Activated naive CD8-positive, alpha-beta T cell (primary cell): ENCODE data around the gene PARVA.

Source experiments
- H3K27ac Mint-ChIP-seq: one replicate; pipeline ENCODE4 v1.8.0; 2021; ENCODE audit warnings: mixed read lengths
- H3K27me3 Mint-ChIP-seq: one replicate; pipeline ENCODE4 v1.8.0; 2021; ENCODE audit warnings: mixed read lengths
- H3K36me3 Mint-ChIP-seq: one replicate; pipeline ENCODE4 v1.8.0; 2021; ENCODE audit warnings: mixed read lengths
- H3K4me1 Mint-ChIP-seq: one replicate; pipeline ENCODE4 v1.8.0; 2021; ENCODE audit warnings: low read depth, mixed read lengths
- H3K4me3 Mint-ChIP-seq: one replicate; pipeline ENCODE4 v1.8.0; 2021; ENCODE audit warnings: mild to moderate bottlenecking, mixed read lengths
- H3K9me3 Mint-ChIP-seq: one replicate; pipeline ENCODE4 v1.8.0; 2021; ENCODE audit warnings: low read depth, mixed read lengths

The PARVA gene

DNA sequence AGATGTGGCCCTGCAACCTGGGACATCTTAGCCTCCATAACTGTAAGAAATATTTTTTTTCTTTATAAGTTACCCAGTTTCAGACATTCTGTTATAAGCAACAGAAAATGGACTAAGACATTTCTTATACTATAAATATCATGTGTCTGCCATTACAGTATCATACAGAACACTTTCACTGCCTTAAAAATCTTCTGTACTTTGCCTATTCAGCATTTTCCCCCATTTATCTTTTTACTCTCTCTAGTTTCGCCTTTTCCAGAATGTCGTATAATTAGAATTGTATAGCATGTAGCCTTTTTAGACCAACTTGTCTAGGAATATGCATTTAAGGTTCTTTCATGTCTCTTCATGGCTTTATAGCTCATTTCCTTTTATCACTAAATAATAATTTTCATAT lies 88.0 kb downstream of the PARVA start:
- Mint-ChIP-seq H3K27ac (no peak overlapping the region), H3K4me3 (no peak overlapping the region), H3K9me3 (peaks cover 3% of the 10 kb centered on the region), H3K4me1 (no peaks in the 10 kb centered on the region), H3K27me3 (peaks cover 2% of the 10 kb centered on the region), H3K36me3 (peaks cover 3% of the 10 kb centered on the region)

- peaks cover 3% of the 10 kb centered on the region for H3K9me3 Mint-ChIP-seq
- H3K27me3 Mint-ChIP-seq, result peaks cover 2% of the 10 kb centered on the region
- H3K36me3 Mint-ChIP-seq, result peaks cover 3% of the 10 kb centered on the region
- no peaks in the 10 kb centered on the region for H3K4me1 Mint-ChIP-seq
- H3K27ac Mint-ChIP-seq, result no peak overlapping the region
- no peak overlapping the region for H3K4me3 Mint-ChIP-seq
These were observed 90.2 kb downstream of the PARVA start for GRCh38 chr11:12467610-12468009.

GRCh38 chr11:12469451-12469850 lies 92.1 kb downstream of the PARVA start:
- Mint-ChIP-seq H3K4me3 (no peak overlapping the region), H3K36me3 (peaks cover 3% of the 10 kb centered on the region), H3K27ac (no peak overlapping the region), H3K4me1 (no peaks in the 10 kb centered on the region), H3K27me3 (no peaks in the 10 kb centered on the region), H3K9me3 (peaks cover 3% of the 10 kb centered on the region)

- no peak overlapping the region for H3K4me3 Mint-ChIP-seq
- H3K4me1 Mint-ChIP-seq, result no peaks in the 10 kb centered on the region
- peaks cover 3% of the 10 kb centered on the region for H3K36me3 Mint-ChIP-seq
- no peaks in the 10 kb centered on the region for H3K27me3 Mint-ChIP-seq
- H3K27ac Mint-ChIP-seq, result no peak overlapping the region
- H3K9me3 Mint-ChIP-seq, result peaks cover 3% of the 10 kb centered on the region
These were observed 92.9 kb downstream of the PARVA start for GRCh38 chr11:12470236-12470635.

- no peak overlapping the region for H3K4me3 Mint-ChIP-seq
- H3K36me3 Mint-ChIP-seq, result no peaks in the 10 kb centered on the region
- H3K27ac Mint-ChIP-seq, result no peak overlapping the region
These were observed 95.1 kb downstream of the PARVA start for GRCh38 chr11:12472401-12473005.

DNA sequence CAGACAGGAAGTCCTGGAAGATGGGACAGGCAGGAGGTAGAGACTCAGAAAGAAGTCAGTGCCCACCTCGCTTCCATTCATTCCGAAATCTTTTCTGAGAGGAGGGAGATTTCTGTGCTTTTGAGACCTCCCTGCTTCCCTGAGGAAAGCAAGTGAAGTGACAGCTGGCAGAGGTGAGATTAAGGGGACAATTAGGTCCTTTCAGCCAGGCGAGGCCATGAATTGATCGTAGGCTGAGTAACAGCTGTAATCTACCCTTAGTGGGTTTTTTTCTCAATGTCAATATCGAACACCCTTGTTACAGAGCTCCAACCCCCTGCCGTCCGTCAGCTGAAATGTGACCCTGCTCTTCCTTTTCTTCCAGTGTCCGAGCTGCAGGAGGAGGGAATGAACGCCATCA lies 96.0 kb downstream of the PARVA start:
- H3K9me3 Mint-ChIP-seq, result no peaks in the 10 kb centered on the region
- no peaks in the 10 kb centered on the region for H3K4me1 Mint-ChIP-seq
- H3K4me3 Mint-ChIP-seq, result no peak overlapping the region
- no peak overlapping the region for H3K27ac Mint-ChIP-seq
- no peaks in the 10 kb centered on the region for H3K27me3 Mint-ChIP-seq
- H3K36me3 Mint-ChIP-seq, result no peaks in the 10 kb centered on the region

More at GRCh38 chr11:12472401-12473005, 95.1 kb downstream of the PARVA start:
- Mint-ChIP-seq H3K27me3 (no peaks in the 10 kb centered on the region), H3K4me1 (no peaks in the 10 kb centered on the region), H3K9me3 (no peaks in the 10 kb centered on the region)

- Mint-ChIP-seq H3K4me1 (no peaks in the 10 kb centered on the region), H3K27me3 (no peaks in the 10 kb centered on the region), H3K9me3 (no peaks in the 10 kb centered on the region), H3K36me3 (no peaks in the 10 kb centered on the region), H3K4me3 (no peak overlapping the region), H3K27ac (no peak overlapping the region)
These were observed 97.5 kb downstream of the PARVA start for GRCh38 chr11:12474871-12475270.

DNA sequence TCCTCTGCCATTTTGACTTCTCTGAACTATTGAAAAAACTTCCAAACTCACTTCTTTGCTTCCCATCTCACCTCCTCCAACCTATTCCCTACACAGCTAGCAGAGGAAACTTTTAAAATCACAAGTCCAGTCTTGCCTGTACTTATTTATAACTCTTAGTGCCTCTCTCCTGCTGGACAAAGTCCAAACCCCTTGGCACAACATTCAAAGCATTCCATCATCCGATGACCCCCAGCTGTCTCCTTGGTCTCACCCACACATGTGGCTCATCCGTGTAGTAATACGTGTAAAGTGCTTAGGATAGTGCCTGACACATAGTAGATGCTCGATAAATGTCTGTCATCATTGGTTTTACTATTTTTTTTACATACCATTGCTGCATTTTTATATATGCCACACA lies 101.4 kb downstream of the PARVA start:
- Mint-ChIP-seq H3K9me3 (no peaks in the 10 kb centered on the region), H3K36me3 (no peaks in the 10 kb centered on the region), H3K4me1 (no peaks in the 10 kb centered on the region), H3K27ac (no peak overlapping the region), H3K27me3 (no peaks in the 10 kb centered on the region), H3K4me3 (no peak overlapping the region)

- Mint-ChIP-seq H3K4me3 (no peak overlapping the region), H3K9me3 (no peaks in the 10 kb centered on the region), H3K36me3 (no peaks in the 10 kb centered on the region), H3K27ac (no peak overlapping the region), H3K27me3 (peaks cover 1% of the 10 kb centered on the region), H3K4me1 (no peaks in the 10 kb centered on the region)
These were observed 103.0 kb downstream of the PARVA start for GRCh38 chr11:12480401-12480800.

DNA sequence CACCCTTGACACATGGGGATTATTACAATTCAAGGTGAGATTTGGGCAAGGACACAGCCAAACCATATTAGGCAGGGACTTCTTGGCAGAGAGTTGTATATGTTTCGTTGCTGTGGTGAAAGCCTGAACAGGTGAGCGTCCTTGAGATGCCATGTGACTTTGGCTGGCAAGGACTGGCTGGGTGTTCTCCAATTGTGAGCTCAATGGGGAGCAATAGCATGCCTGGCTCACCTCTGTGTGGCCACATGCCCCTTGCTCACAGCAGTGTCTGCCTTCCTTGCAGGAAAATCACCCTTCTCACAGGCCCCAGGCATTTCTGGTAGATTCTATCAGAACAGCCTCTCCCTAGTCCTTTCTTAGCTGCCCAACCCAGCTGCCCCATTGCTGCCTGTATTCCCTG lies 105.5 kb downstream of the PARVA start:
- H3K4me1 Mint-ChIP-seq, result no peaks in the 10 kb centered on the region
- H3K27me3 Mint-ChIP-seq, result peaks cover 12% of the 10 kb centered on the region
- no peaks in the 10 kb centered on the region for H3K36me3 Mint-ChIP-seq
- H3K4me3 Mint-ChIP-seq, result no peak overlapping the region
- H3K9me3 Mint-ChIP-seq, result no peaks in the 10 kb centered on the region
- H3K27ac Mint-ChIP-seq, result no peak overlapping the region

DNA sequence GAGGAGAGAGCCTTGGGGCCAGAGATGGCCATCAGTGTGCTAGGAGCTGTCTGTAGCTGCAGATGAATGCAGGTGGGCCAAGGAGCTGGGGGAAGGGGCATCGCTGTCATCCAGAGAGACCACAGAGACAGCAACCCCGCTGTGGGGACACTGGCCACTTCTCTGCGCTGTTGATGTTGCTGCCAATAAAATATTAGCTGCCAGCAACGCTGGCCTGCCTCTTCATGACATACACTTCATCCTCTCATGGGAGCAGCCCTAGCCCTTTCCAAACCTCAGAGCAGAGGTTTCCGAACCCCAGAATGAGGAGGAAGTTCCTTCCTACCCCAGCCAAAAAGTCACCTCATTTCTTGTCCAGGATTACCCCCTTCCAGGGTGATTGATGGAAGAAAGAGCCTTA lies 106.2 kb downstream of the PARVA start:
- Mint-ChIP-seq H3K9me3 (no peaks in the 10 kb centered on the region), H3K36me3 (no peaks in the 10 kb centered on the region), H3K4me1 (no peaks in the 10 kb centered on the region), H3K4me3 (no peak overlapping the region), H3K27me3 (peaks cover 14% of the 10 kb centered on the region), H3K27ac (no peak overlapping the region)

DNA sequence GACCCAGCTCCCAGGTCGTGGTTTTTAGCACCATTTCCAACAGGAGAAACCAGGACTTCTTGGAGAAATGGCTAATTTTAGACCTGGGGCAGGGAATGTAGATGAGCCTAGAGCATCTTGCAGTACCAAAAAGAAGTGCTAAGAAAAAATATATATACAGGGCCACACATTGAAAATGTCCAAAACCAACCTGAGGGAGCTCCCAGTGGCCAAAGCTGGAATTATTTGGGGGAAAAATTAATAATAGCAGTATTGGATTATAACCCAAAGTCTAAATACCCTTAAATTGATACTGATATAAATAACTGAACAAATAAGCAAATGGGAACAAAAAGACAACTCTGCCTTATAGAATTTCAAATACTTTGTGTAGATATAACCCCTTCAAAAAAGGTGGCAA lies 108.0 kb downstream of the PARVA start:
- H3K4me3 Mint-ChIP-seq, result no peak overlapping the region
- peaks cover 7% of the 10 kb centered on the region for H3K9me3 Mint-ChIP-seq
- H3K36me3 Mint-ChIP-seq, result peaks cover 5% of the 10 kb centered on the region
- H3K4me1 Mint-ChIP-seq, result no peaks in the 10 kb centered on the region
- H3K27me3 Mint-ChIP-seq, result peaks cover 17% of the 10 kb centered on the region
- no peak overlapping the region for H3K27ac Mint-ChIP-seq

DNA sequence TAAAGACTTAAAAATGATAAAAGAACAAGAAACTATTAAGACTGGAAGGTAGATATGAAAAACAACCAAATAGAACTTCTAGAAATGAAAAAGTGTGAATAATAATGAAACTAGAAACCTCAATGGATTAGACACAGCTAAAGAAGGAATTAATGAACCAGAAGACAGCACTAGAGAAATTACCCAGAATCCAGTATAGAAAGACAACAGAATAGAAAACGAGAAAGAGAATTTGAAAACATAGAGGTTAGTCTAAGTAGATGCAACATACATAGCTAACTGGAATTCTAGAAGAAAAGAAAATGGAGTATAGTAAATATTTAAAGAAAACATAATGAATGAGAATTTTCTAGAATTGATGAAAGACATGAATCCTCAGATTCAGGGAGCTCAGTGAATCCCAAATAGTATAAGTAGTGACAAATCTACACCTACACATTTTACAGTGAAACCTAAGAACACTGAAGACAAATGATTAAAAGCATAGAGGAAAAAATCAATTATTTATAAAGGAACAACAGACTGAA lies 111.9 kb downstream of the PARVA start:
- peaks cover 5% of the 10 kb centered on the region for H3K36me3 Mint-ChIP-seq
- H3K27me3 Mint-ChIP-seq, result peaks cover 17% of the 10 kb centered on the region
- H3K4me1 Mint-ChIP-seq, result no peaks in the 10 kb centered on the region
- H3K9me3 Mint-ChIP-seq, result peaks cover 7% of the 10 kb centered on the region
- H3K27ac Mint-ChIP-seq, result no peak overlapping the region
- no peak overlapping the region for H3K4me3 Mint-ChIP-seq

- Mint-ChIP-seq H3K4me3 (no peak overlapping the region), H3K27me3 (no peaks in the 10 kb centered on the region), H3K36me3 (no peaks in the 10 kb centered on the region), H3K4me1 (no peaks in the 10 kb centered on the region), H3K27ac (no peak overlapping the region), H3K9me3 (peaks cover under 1% of the 10 kb centered on the region)
These were observed 117.3 kb downstream of the PARVA start for GRCh38 chr11:12494699-12495098.

GRCh38 chr11:12496181-12497025 lies 119.0 kb downstream of the PARVA start:
- Mint-ChIP-seq H3K4me3 (no peak overlapping the region), H3K36me3 (no peaks in the 10 kb centered on the region), H3K27me3 (no peaks in the 10 kb centered on the region), H3K9me3 (no peaks in the 10 kb centered on the region), H3K4me1 (no peaks in the 10 kb centered on the region), H3K27ac (no peak overlapping the region)
